Kidney (tissue), 14 donors: Measurements from ENCODE around the gene TAS2R5. TPM values are rescaled to one million over a fixed set of nuclear protein-coding genes. Genes with fewer than 3 reads are reported as not detected.
"Not testable (repeated sequence)": the region's sequence is repeated elsewhere in the genome, so short reads cannot be mapped to it uniquely, and the experiment has no call there.

ENCODE experiments used
- DNase-seq, 5 donors: peaks; one replicate each; pipeline ENCODE4 v3.0.0-alpha.2; 2013 to 2020
- FAIRE-seq: peaks from 2 replicates; lab custom pipeline; 2012; peaks lifted over from hg19 to GRCh38; lab: Jason Lieb, UNC
- H3K27ac ChIP-seq, 2 donors: one replicate each; pipeline ENCODE4 v1.7.0; 2013; ENCODE audit warnings: low read depth in 2 of 2, low read length in 2 of 2, inconsistent platforms in 1 of 2
- H3K27me3 ChIP-seq: one replicate; pipeline ENCODE4 v1.7.1; 2013; ENCODE audit warnings: low read length, inconsistent platforms; ENCODE audit not compliant: control insufficient read depth, insufficient read depth
- H3K36me3 ChIP-seq, 3 donors: one replicate each; pipeline versions ENCODE4 v1.7.0 to v1.7.1; 2013; ENCODE audit warnings: low read length in 3 of 3, control low read depth in 1 of 3, inconsistent platforms in 1 of 3; ENCODE audit not compliant: insufficient read depth in 3 of 3, control insufficient read depth in 2 of 3
- H3K4me1 ChIP-seq, 3 donors: one replicate each; pipeline versions ENCODE4 v1.7.0 to v1.7.1; 2013; ENCODE audit warnings: low read length in 3 of 3, inconsistent platforms in 1 of 3, low read depth in 1 of 3; ENCODE audit not compliant: control insufficient read depth in 2 of 3, insufficient read depth in 2 of 3
- H3K4me3 ChIP-seq, 3 donors: one replicate each; pipeline versions ENCODE4 v1.7.0 to v1.8.1; 2013; ENCODE audit warnings: low read length in 3 of 3, control low read depth in 1 of 3, inconsistent platforms in 1 of 3
- H3K9ac ChIP-seq, 3 donors: one replicate each; pipeline versions ENCODE4 v1.7.0 to v1.7.1; 2013; ENCODE audit warnings: low read length in 3 of 3, control low read depth in 1 of 3, inconsistent platforms in 1 of 3
- H3K9me3 ChIP-seq, 3 donors: one replicate each; pipeline versions ENCODE4 v1.7.0 to v1.7.1; 2013; ENCODE audit warnings: low read length in 3 of 3, control low read depth in 1 of 3, inconsistent platforms in 1 of 3; ENCODE audit not compliant: control insufficient read depth in 2 of 3, insufficient read depth in 1 of 3
- intact Hi-C: fragments of 100-400 bp; cut with DNase I; formaldehyde crosslinking; loops from one replicate; pipeline ENCODE4 v1.11.1; 2022
- polyA plus RNA-seq: library from polyadenylated mRNA; stranded (reverse); fragments of 350-450 nt; fragmentation: Illumina TruSeq; extraction: RNeasy Lipid Tissue Mini Kit (QIAGEN cat#74804); gene quantifications from one replicate; pipeline ENCODE4 v1.2.3, GENCODE V29; 2014; ENCODE audit warnings: low read depth, low replicate concordance; ENCODE audit not compliant: insufficient read depth
- total RNA-seq: library from RNA; stranded (reverse); fragmentation: NEBNext Ultra II Directional; extraction: Animal tissue kit (Norgen Biotek cat#: 25700); gene quantifications from one replicate; pipeline ENCODE4 v1.2.1, GENCODE V29; 2021
- TF ChIP-seq, protein P1 (sequence below): IDR thresholded peaks from 3 replicates; pipeline ENCODE4 v1.5.1; 2012; ENCODE audit warnings: mild to moderate bottlenecking, moderate library complexity, borderline replicate concordance; ENCODE audit not compliant: insufficient read depth; ENCODE audit errors: extremely low read depth
- donor health status: control.
- donor health status: control.
- donor health status: control.
- donor health status: control.
- donor health status: control.
- donor health status: DM: yes; HTN: yes; CAD: no.
- donor health status: Normal renal cell carcinoma (clear cell type).

The TAS2R5 gene
- total and polyA plus RNA-seq, 2 donors from 2014 or later, result 2.5 TPM; not detected in 1

GRCh38 chr7:141748396-141748795 lies 41.6 kb upstream of the TAS2R5 start:
- Histone ChIP-seq H3K4me3 (no peak overlapping the region), H3K27me3 (no peaks in the 10 kb centered on the region), H3K9me3 (peaks cover 3 to 6% (median 3%) of the 10 kb centered on the region in 3 donors), H3K36me3 (peaks cover 32 to 62% (median 35%) of the 10 kb centered on the region in 3 donors), H3K9ac (no peak overlapping the region), H3K4me1 (no peaks in the 10 kb centered on the region), H3K27ac (no peak overlapping the region)
- DNase-seq (no peak), FAIRE-seq (no peak)
- TF ChIP-seq, protein P1, sequence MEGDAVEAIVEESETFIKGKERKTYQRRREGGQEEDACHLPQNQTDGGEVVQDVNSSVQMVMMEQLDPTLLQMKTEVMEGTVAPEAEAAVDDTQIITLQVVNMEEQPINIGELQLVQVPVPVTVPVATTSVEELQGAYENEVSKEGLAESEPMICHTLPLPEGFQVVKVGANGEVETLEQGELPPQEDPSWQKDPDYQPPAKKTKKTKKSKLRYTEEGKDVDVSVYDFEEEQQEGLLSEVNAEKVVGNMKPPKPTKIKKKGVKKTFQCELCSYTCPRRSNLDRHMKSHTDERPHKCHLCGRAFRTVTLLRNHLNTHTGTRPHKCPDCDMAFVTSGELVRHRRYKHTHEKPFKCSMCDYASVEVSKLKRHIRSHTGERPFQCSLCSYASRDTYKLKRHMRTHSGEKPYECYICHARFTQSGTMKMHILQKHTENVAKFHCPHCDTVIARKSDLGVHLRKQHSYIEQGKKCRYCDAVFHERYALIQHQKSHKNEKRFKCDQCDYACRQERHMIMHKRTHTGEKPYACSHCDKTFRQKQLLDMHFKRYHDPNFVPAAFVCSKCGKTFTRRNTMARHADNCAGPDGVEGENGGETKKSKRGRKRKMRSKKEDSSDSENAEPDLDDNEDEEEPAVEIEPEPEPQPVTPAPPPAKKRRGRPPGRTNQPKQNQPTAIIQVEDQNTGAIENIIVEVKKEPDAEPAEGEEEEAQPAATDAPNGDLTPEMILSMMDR, result no peak
- intact Hi-C loops, result no loop called here

DNA sequence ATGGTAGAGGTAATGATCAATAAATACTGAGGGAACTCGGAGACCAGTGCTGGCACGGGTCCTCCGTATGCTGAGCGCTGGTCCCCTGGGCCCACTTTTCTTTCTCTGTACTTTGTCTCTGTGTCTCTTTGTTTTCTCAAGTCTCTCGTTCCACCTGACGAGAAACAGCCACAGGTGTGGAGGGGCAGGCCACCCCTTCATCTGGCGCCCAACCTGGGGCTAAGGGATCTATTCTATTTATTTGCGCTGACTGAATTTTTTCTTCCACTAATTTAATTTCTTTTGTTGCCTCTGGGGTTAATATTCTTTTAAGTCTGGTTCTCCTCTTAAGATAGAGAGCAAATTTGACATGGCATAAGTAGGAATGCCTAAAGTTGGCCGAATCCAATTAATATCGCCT lies 38.1 kb upstream of the TAS2R5 start:
- H3K36me3 ChIP-seq, result peaks cover 19 to 43% (median 24%) of the 10 kb centered on the region in 3 donors
- H3K9me3 ChIP-seq, H3K27ac ChIP-seq, H3K27me3 ChIP-seq, intact Hi-C loops, H3K9ac ChIP-seq, H3K4me1 ChIP-seq, H3K4me3 ChIP-seq, FAIRE-seq: not testable (repeated sequence)
- peak in 2 of 5 donors; percentile 7 to 16 for DNase-seq

DNA sequence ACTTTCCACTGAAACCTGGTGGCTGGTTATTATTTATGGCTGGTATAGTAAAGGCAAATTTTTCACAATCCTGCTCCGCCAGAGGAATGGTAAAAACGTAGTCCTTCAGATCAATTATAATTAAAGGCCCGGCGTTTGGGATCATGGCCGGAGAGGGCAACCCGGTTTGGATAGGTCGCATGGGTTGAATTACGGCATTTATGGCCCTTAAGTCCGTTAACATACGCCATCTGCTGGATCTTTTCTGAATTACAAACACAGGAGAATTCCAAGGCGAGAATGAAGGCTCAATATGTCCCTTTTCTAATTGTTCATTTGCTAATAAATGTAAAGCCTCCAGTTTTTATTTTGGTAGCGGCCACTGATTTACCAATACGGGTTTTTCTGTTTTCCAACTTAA lies 37.4 kb upstream of the TAS2R5 start:
- Histone ChIP-seq H3K9ac (no peak overlapping the region), H3K27ac (no peak overlapping the region), H3K4me1 (no peaks in the 10 kb centered on the region), H3K36me3 (peaks cover 19 to 50% (median 24%) of the 10 kb centered on the region in 3 donors), H3K9me3 (peaks cover 3 to 6% (median 3%) of the 10 kb centered on the region in 3 donors), H3K27me3 (no peaks in the 10 kb centered on the region), H3K4me3 (no peak overlapping the region)
- FAIRE-seq (no peak), DNase-seq (no peak)
- TF ChIP-seq, protein P1, result no peak
- intact Hi-C loops, result no loop called here

GRCh38 chr7:141754939-141755338 lies 35.1 kb upstream of the TAS2R5 start:
- Histone ChIP-seq H3K4me1 (no peaks in the 10 kb centered on the region), H3K4me3 (no peak overlapping the region), H3K27me3 (no peaks in the 10 kb centered on the region), H3K27ac (no peak overlapping the region), H3K36me3 (peaks cover 19 to 46% (median 19%) of the 10 kb centered on the region in 3 donors), H3K9me3 (peaks cover 1 to 6% (median 3%) of the 10 kb centered on the region in 3 donors), H3K9ac (no peak overlapping the region)
- DNase-seq (peak in 1 of 5 donors; percentile 6), FAIRE-seq (no peak)
- TF ChIP-seq, protein P1, result peak; percentile 41
- intact Hi-C loops, result no loop called here
